Measurements from ENCODE around the gene GJB5. TPM values are rescaled to one million over a fixed set of nuclear protein-coding genes. Genes with fewer than 3 reads are reported as not detected.

The GJB5 gene
- total and polyA plus RNA-seq, 2 donors (not counting 1 experiment from before 2014, with no cell fraction given) = not detected

DNA sequence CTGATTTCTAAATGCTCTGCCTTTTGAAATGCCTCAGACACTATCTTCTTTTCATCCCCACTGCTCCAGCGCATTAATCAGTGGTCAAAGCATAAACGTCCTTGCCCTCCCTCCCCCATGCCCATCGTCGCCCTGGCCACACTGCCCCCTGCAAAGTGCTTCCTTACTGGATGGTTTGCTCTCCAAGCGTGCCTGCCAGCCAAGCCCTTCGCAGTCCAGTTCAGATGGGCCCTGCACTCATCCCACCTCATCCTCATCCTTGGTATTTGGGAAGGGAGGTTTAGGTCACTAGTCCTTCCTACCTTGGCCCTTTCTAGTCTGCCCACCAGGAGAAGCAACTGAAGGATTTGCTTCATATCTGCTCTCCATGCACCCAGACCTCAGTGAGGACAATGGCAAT is 41.1 kb downstream of the GJB5 start:
- WGBS (ENCODE audit: insufficient coverage) = 95% methylated on average over 4 of the region's 6 CpGs
- no peak overlapping the region for H3K9ac ChIP-seq (ENCODE audit: low read length)
- H3K4me3 Mint-ChIP-seq = no peak overlapping the region
- ChIA-PET POLR2A (no interaction called here), CTCF (no interaction called here)
- H3K4me1 ChIP-seq (ENCODE audit: control insufficient read depth in 2 of 2, insufficient read depth in 2 of 2, low read length in 2 of 2) = peaks cover 8 to 15% of the 10 kb centered on the region in 2 donors
- no peaks in the 10 kb centered on the region for H3K79me2 ChIP-seq (ENCODE audit: control insufficient read depth, insufficient read depth, low read length)
- H4K20me1 ChIP-seq (ENCODE audit: control insufficient read depth, insufficient read depth, low read length, poor library complexity, severe bottlenecking) = no peaks in the 10 kb centered on the region
- peaks cover 33% of the 10 kb centered on the region for H3K27me3 Mint-ChIP-seq
- intact Hi-C loops (cut with micrococcal nuclease) = no loop called here
- H3K4me3 ChIP-seq (ENCODE audit: control extremely low read depth in 1 of 5, extremely low read depth in 1 of 5, insufficient read depth in 1 of 5, low read depth in 2 of 5, low read length in 4 of 5) = no peak overlapping the region
- no peak overlapping the region for H3K27ac Mint-ChIP-seq
- H3K9me3 ChIP-seq (ENCODE audit: control extremely low read depth in 1 of 3, control insufficient read depth in 2 of 3, insufficient read depth in 1 of 3, low read length in 2 of 3) = peaks cover 0 to 3% (median 0%) of the 10 kb centered on the region in 3 donors
- H3K36me3 ChIP-seq (replicated peaks in 1 of 2; ENCODE audit: control extremely low read depth in 1 of 2, control insufficient read depth in 1 of 2, extremely low read depth in 1 of 2, insufficient read depth in 2 of 2, low read length in 1 of 2) = no peaks in the 10 kb centered on the region
- no peak overlapping the region for H3K27ac ChIP-seq (ENCODE audit: low read length in 2 of 2)
- ATAC-seq (ENCODE audit: low read depth) (no peak), DNase-seq (no peak)
- no peak overlapping the region for H2AFZ ChIP-seq (ENCODE audit: insufficient read depth, low read depth, low read length, poor library complexity, severe bottlenecking)
- H3K4me1 Mint-ChIP-seq = peaks cover 20% of the 10 kb centered on the region
- H3K9me3 Mint-ChIP-seq (ENCODE audit: insufficient read depth) = no peaks in the 10 kb centered on the region
- H3K4me2 ChIP-seq (replicated peaks; ENCODE audit: low read depth, low read length, poor library complexity, severe bottlenecking) = no peak overlapping the region
- peaks cover 0 to 24% (median 11%) of the 10 kb centered on the region in 4 experiments for H3K27me3 ChIP-seq (replicated peaks in 1 of 4; ENCODE audit: control extremely low read depth in 1 of 4, control insufficient read depth in 3 of 4, insufficient read depth in 4 of 4, low read length in 3 of 4)
- TF ChIP-seq, protein P1, sequence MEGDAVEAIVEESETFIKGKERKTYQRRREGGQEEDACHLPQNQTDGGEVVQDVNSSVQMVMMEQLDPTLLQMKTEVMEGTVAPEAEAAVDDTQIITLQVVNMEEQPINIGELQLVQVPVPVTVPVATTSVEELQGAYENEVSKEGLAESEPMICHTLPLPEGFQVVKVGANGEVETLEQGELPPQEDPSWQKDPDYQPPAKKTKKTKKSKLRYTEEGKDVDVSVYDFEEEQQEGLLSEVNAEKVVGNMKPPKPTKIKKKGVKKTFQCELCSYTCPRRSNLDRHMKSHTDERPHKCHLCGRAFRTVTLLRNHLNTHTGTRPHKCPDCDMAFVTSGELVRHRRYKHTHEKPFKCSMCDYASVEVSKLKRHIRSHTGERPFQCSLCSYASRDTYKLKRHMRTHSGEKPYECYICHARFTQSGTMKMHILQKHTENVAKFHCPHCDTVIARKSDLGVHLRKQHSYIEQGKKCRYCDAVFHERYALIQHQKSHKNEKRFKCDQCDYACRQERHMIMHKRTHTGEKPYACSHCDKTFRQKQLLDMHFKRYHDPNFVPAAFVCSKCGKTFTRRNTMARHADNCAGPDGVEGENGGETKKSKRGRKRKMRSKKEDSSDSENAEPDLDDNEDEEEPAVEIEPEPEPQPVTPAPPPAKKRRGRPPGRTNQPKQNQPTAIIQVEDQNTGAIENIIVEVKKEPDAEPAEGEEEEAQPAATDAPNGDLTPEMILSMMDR (IDR thresholded peaks at IDR 0.05) = no peak
- TF ChIP-seq EZH2 (IDR thresholded peaks at IDR 0.05; ENCODE audit: borderline replicate concordance, insufficient read depth, low read depth, low read length, poor library complexity, severe bottlenecking) = no peak

DNA sequence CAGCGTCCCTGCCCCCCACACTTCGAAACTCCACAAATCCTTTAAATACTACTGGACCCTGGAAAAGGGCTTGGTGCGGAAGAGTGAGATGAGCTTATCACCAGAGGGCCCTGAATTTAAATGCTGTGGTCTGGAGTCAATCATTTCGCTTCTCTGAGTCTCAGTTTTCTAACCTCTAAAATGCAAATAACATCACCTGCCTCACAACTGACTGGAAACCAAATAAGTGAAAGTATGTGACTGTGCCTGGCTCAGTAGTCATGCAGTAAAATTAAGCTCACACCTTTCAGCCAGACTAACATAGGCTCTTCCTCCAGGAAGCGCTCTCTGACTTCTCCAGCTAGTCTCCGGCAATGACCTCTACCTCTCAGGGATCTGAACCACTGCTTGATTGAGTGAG is 42.1 kb downstream of the GJB5 start:
- Mint-ChIP-seq H3K4me3 (no peak overlapping the region), H3K27me3 (peaks cover 27% of the 10 kb centered on the region), H3K9me3 (ENCODE audit: insufficient read depth) (no peaks in the 10 kb centered on the region), H3K27ac (no peak overlapping the region), H3K4me1 (peaks cover 13% of the 10 kb centered on the region)
- no peak overlapping the region for H2AFZ ChIP-seq (ENCODE audit: insufficient read depth, low read depth, low read length, poor library complexity, severe bottlenecking)
- CTCF ChIA-PET = interaction anchor here (0.6 to 1.0 kb wide), 3 partner anchors 15 to 56 kb away, joined by 3 to 4 read pairs (median 3); no protein-coding TSS in a partner anchor
- no peak overlapping the region for H3K9ac ChIP-seq (ENCODE audit: low read length)
- POLR2A ChIA-PET = no interaction called here
- no peaks in the 10 kb centered on the region for H3K36me3 ChIP-seq (replicated peaks in 1 of 2; ENCODE audit: control extremely low read depth in 1 of 2, control insufficient read depth in 1 of 2, extremely low read depth in 1 of 2, insufficient read depth in 2 of 2, low read length in 1 of 2)
- 87% methylated on average over 3 of the region's 6 CpGs for WGBS (ENCODE audit: insufficient coverage)
- ATAC-seq (ENCODE audit: low read depth) (no peak), DNase-seq (no peak)
- no peak overlapping the region for H3K27ac ChIP-seq (ENCODE audit: low read length in 2 of 2)
- no peaks in the 10 kb centered on the region for H3K79me2 ChIP-seq (ENCODE audit: control insufficient read depth, insufficient read depth, low read length)
- intact Hi-C loops (cut with micrococcal nuclease) = no loop called here
- H3K4me1 ChIP-seq (ENCODE audit: control insufficient read depth in 2 of 2, insufficient read depth in 2 of 2, low read length in 2 of 2) = peaks cover 7 to 12% of the 10 kb centered on the region in 2 donors
- peaks cover 0 to 16% (median 9%) of the 10 kb centered on the region in 4 experiments for H3K27me3 ChIP-seq (replicated peaks in 1 of 4; ENCODE audit: control extremely low read depth in 1 of 4, control insufficient read depth in 3 of 4, insufficient read depth in 4 of 4, low read length in 3 of 4)
- TF ChIP-seq EZH2 (IDR thresholded peaks at IDR 0.05; ENCODE audit: borderline replicate concordance, insufficient read depth, low read depth, low read length, poor library complexity, severe bottlenecking) = no peak
- TF ChIP-seq, protein P1 (IDR thresholded peaks at IDR 0.05) = no peak
- H3K4me3 ChIP-seq (ENCODE audit: control extremely low read depth in 1 of 5, extremely low read depth in 1 of 5, insufficient read depth in 1 of 5, low read depth in 2 of 5, low read length in 4 of 5) = no peak overlapping the region
- H3K4me2 ChIP-seq (replicated peaks; ENCODE audit: low read depth, low read length, poor library complexity, severe bottlenecking) = no peak overlapping the region
- H4K20me1 ChIP-seq (ENCODE audit: control insufficient read depth, insufficient read depth, low read length, poor library complexity, severe bottlenecking) = no peaks in the 10 kb centered on the region
- peaks cover 0 to 3% (median 0%) of the 10 kb centered on the region in 3 donors for H3K9me3 ChIP-seq (ENCODE audit: control extremely low read depth in 1 of 3, control insufficient read depth in 2 of 3, insufficient read depth in 1 of 3, low read length in 2 of 3)

All from B cell (primary cell).